Pons (tissue), 1 donor: ENCODE results near the gene OPALIN.

ENCODE experiments used
- DNase-seq: peaks from one replicate; pipeline ENCODE4 v3.0.0-alpha.2; 2016; ENCODE audit warnings: low spot score

Gene OPALIN

DNA sequence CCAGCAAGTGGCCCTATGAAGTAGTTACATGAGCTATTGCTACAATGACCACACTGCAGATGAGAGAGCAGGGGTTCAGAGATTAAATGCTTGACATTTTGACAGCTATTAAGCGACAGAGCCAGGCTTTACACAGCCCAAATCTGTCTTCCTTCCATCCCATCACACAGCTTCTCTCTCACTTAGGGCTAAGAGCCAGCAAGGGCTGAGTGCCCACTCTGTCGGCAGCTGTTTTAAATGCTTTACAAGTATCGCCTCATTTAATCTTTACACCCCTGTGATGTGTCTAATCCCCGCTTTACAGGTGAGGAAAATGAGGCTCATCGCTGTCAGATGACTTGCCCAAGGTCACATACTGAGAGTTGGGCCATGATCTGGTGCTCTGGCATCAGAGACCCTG lies 15.2 kb upstream of the OPALIN start:
- DNase-seq = no peak

DNA sequence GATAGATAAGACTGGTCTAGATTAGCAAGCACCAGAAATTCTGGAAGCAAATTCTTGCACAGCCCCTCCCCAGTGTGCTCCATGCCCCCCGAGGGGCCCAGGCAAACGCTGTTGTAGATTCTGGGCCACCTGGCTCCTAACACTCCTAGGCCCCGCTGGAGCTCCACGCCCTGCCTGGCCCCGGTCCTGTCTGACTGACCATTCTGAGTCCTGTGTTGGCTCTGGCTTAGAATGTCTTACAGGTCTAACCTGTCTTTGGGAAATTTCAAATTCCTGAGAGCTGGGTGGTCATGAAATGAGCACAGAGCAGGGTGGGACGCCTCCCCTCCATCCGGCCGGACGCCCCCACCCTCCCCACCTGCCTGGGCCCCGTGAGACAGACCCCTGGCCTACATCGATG lies 12.6 kb upstream of the OPALIN start:
- no peak for DNase-seq

DNA sequence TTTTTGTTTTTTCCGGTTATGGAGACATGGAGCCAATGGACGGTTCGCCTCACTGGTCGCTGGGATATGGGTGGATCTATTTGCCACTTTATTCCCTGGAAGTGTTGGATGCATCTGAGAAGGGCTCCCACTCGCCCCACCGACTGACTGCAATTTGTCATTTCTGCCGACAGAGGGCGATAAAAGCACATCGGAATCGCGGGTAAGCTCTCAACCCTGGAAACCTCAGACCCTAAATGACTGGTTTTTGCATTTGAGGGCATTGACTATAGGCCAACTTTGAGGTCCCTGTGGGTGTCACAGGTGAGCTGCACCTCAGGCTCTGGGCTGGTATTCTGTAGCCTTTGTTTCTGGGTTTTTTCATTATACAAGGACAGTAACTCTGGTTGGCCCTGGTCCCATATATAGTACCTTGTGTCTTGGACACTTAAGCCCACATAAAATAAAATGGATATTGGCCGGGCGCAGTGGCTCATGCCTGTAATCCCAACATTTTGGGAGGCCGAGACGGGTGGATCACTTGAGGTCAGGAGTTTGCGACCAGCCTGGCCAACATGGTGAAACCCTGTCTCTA lies 11.9 kb upstream of the OPALIN start:
- DNase-seq = peak; percentile 51

GRCh38 chr10:96369890-96370583 lies 11.2 kb upstream of the OPALIN start:
- DNase-seq = no peak

- DNase-seq = no peak
Observed at GRCh38 chr10:96368971-96369370, 10.2 kb upstream of the OPALIN start.

DNA sequence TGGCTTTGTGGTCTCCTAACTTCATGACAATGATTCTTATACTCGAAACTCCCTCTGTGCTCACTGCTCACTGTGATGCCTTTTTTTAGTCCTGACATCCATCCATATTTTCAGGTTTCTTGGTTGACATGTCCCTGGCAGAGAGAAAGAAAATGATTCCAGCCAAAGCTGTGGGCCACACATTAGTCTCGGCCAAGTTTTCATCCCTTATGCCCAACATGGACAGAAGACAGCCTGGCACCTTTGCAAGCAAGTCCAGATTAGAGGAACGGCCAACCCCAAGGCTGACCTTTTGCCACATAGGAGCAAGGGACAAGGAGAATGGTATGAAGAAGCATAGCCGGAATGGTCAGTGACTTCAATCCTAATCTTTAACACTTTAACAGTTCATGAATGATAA lies 8.7 kb upstream of the OPALIN start:
- no peak for DNase-seq

GRCh38 chr10:96366508-96366907 lies 7.7 kb upstream of the OPALIN start:
- no peak for DNase-seq

DNA sequence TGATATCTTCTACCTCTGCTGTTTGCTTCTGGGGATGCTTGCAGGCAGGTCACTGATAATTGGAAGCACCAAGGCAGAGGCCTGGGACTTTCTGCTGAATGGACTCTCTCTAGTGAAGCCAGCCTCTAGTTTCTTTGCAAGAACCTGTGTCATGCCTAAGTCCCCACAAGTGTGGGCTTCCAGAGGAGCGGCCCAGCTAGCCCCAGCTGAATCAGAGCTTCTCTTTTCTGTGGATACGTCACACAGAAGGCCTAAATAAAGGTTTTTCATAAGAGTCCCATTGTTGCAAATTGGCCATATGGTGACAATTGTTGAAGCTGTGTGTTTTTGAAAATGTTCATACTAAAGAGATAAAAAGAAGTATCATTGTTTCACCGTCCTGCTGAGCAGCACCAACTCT lies 6.8 kb upstream of the OPALIN start:
- peak; percentile 70 for DNase-seq

GRCh38 chr10:96360766-96361165 lies 2.0 kb upstream of the OPALIN start:
- no peak for DNase-seq

DNA sequence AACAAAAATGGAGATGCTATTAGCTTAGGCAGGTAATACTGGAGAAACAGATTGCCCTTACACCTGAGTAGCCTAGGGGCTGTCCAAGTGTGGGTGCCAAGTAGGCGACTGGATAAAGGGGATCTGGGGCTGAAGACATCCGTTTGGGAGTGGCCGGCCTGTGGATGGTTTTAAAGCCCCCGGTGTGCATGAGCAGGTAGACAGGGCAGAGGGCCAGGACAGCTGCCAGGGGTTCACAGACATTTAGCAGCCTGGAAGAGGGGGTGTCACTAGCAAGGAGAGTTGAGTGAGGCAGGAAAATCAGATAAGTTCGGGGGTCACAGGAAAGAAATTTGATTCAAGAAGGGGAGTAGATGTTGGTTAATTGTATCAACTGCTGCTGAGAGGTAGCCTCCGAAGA lies 1.5 kb upstream of the OPALIN start:
- no peak for DNase-seq

DNA sequence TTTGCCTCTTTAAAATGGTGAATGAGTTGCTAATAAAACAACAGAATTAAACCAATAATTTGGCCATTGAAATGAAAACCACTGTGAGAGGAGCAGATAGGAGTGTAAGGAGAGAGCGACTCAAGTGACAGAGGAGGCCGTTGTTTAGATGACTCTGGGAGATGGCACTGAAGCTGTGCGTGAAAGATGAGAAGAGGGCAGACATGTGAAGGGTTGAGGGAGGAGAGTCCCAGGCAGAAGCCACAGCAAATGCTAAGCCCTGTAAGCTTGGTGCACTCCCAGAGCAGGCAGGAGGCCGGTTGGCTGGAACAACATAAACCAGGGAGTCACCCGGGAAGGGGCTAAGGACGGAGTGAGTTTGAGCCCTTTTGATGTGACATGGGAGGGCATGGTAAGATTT lies 814 bp upstream of the OPALIN start:
- DNase-seq = no peak

- DNase-seq = peak; percentile 92
Observed at GRCh38 chr10:96357038-96357620, 1.7 kb downstream of the OPALIN start.

- DNase-seq = no peak
Observed at GRCh38 chr10:96352582-96352981, 6.2 kb downstream of the OPALIN start.

- no peak for DNase-seq
Observed at GRCh38 chr10:96352027-96352426, 6.8 kb downstream of the OPALIN start.

DNA sequence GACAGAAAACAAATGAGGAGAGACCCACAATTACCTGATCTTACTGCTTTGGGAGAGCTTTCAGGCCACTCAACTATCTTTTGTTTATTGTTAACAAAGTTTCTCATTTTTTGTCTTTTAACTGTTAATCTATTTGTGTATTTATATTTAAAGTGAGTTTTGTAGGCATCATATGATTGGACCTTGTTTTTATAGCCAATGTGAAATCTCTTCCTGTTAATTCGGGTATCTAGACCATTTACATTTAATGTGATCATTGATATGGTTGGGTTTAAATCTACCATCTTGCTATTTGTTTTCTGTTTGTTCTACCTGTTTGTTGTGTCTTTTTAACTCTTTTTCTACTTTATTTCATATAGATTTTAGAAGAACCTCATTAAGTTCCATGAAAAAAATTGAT lies 12.5 kb downstream of the OPALIN start:
- DNase-seq = no peak

- no peak for DNase-seq
Observed at GRCh38 chr10:96345222-96345621, 13.6 kb downstream of the OPALIN start.

DNA sequence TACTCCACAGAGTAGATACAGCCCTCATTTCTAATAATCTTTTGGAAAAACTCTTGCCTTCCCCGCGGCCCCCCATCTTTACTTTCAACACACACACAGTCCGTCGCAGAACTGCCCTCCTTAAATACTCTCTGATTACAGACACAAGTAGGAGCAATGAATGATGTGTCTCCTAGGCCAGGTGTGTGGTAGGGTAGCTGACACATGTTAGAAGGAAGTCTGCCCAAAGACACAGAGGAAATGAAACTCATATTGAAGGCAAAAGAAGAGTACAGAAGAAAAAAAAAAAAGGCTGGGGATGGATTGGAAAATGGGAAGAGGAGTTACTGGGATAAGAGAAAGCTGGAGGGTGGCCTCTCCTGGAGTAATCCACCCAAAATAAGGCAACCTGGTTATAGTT lies 14.6 kb downstream of the OPALIN start:
- no peak for DNase-seq

- no peak for DNase-seq
Observed at GRCh38 chr10:96342402-96342801, 16.4 kb downstream of the OPALIN start.

DNA sequence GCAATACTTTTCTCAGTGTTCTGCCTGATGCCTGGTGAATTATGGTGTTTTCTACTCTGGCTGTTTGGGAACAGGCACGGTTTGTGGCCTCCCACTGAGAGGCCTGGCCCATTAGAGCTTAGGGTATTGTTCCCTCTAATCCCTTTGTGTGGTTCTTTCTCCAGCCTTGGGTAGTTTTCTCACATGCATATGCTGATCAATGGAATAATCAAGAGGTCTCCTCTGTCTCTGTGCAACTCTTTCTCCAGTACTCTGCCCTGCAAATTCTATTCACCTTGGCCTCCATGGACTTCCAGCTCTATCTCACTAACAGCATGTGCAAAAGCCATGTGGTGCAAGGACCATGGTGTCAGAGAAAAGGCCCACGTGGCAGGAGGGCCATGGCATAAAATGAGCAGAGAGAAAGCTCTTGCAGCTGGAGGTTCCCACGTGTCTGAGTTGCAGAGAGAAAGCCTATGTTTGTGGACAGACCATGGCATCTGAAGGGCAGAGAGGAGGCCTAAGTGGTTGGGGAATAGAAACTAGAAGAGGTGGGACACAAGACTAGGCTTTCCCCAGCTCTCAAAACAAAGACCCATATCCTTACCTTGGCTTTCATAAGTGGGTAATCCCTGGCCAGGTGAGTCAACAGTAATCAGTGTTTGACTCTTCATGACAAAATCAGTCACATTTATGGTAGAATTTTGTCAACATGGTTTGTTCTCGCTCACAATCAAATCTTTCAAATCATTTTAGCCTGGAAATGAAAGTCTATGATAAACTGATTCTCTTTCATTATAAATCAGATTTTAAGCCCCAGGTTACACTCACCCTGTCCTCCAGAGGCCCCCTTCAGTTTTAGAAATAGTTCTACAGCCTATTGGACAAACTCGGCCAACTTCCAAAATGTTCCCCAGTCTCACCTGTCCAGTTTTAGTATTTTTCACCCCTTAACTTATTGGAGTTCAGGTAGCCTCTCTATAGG lies 17.3 kb downstream of the OPALIN start:
- DNase-seq = no peak

DNA sequence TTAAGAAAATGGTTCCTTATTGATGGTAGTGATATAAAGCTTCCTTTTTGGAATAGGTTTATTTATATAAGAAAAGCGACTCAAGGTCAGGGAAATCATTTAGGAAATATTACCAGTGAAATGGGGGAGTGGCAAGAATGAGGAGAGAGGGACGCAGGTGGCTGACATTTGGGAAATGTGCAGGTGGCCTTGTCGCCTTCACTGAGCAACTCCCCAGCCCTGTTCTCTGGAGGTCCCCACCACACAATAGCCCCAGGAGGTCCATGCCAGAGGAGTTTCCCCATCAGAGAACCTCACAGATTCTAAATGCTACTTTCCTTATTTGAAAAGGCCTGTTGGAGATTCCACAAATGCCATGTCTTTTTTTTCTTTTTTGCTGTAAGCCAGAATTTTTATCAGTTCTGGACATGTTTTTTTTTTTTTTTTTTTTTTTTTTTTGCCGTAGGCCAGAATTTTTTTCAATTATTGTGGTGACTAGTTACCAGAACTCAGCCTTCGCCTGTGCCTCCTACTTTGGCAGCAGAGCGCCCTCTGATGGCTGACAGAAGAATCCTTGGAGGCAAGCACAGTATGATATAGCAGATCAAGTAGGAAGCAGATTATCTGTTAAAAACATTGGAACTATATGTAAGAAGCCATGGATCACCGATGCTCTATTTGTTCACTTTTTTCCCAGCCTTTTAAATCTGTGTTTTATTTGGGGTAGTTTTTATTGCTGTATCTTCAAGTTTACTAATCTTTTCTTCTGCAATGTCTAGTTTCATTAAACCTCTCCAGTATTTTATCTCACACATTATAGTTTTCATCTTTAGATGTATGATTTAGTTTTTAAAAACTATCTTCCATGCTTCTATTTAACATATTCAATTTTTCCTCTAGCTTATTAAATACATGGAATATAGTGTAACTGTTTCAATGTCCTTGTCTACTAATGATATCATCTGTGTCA lies 18.6 kb downstream of the OPALIN start:
- peak; percentile 85 for DNase-seq

GRCh38 chr10:96339383-96339782 lies 19.4 kb downstream of the OPALIN start:
- DNase-seq = no peak
